ENCODE results near the gene HLA-A.

Gene HLA-A

GRCh38 chr6:29984992-29985391, 42.7 kb downstream of the HLA-A start:
- no peak overlapping the region for H3K9ac ChIP-seq (ENCODE audit: low read length)
- no peak overlapping the region for H2AFZ ChIP-seq (ENCODE audit: low read depth, low read length)
- no peaks in the 10 kb centered on the region for H4K20me1 ChIP-seq (ENCODE audit: insufficient read depth, low read length)
- no peaks in the 10 kb centered on the region for H3K9me3 ChIP-seq (ENCODE audit: insufficient read depth, low read length)
- no peak overlapping the region for H3K4me3 ChIP-seq (ENCODE audit: low read length)
- no peak overlapping the region for H3K27ac ChIP-seq (ENCODE audit: low read length)
- no peak overlapping the region for H3K4me2 ChIP-seq (ENCODE audit: low read length)
- no peak for TF ChIP-seq CTCF (IDR thresholded peaks at IDR 0.05; ENCODE audit: low read depth, low read length)
- no peak for TF ChIP-seq EZH2phosphoT487 (IDR thresholded peaks at IDR 0.05; ENCODE audit: low read depth)
- no peaks in the 10 kb centered on the region for H3K79me2 ChIP-seq (ENCODE audit: low read length)
- H3K36me3 ChIP-seq (replicated peaks; ENCODE audit: low read depth, low read length) = no peaks in the 10 kb centered on the region
- no peaks in the 10 kb centered on the region for H3K4me1 ChIP-seq (ENCODE audit: low read length)
- no peaks in the 10 kb centered on the region for H3K27me3 ChIP-seq (ENCODE audit: low read depth, low read length)

- Histone ChIP-seq H3K4me1 (ENCODE audit: low read length) (no peaks in the 10 kb centered on the region), H3K36me3 (replicated peaks; ENCODE audit: low read depth, low read length) (no peaks in the 10 kb centered on the region), H3K4me3 (ENCODE audit: low read length) (no peak overlapping the region), H3K4me2 (ENCODE audit: low read length) (no peak overlapping the region), H2AFZ (ENCODE audit: low read depth, low read length) (no peak overlapping the region), H3K27ac (ENCODE audit: low read length) (no peak overlapping the region), H4K20me1 (ENCODE audit: insufficient read depth, low read length) (no peaks in the 10 kb centered on the region), H3K79me2 (ENCODE audit: low read length) (no peaks in the 10 kb centered on the region), H3K9me3 (ENCODE audit: insufficient read depth, low read length) (no peaks in the 10 kb centered on the region), H3K27me3 (ENCODE audit: low read depth, low read length) (no peaks in the 10 kb centered on the region), H3K9ac (ENCODE audit: low read length) (no peak overlapping the region)
- TF ChIP-seq EZH2phosphoT487 (IDR thresholded peaks at IDR 0.05; ENCODE audit: low read depth) (no peak), CTCF (IDR thresholded peaks at IDR 0.05; ENCODE audit: low read depth, low read length) (no peak)
Measured at GRCh38 chr6:29986179-29986781, 43.9 kb downstream of the HLA-A start.

DNA sequence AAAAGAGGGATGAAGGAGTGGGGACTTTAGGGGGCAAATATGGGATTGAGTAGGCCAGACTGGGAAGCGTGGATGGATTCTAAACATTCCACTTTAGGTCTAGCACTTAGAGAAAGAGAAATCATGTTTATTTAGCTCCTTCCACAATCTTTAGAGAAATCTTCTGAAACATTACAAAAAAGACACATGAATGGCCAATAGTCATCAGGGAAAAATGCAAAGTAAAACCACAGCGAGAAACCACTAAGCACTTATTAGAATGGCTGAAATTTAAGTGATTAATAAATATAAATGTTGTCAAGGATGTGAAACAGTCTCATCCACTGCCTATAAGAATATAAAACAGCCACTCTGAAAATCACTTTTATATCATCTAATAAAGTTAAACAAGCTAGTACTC, 46.9 kb downstream of the HLA-A start:
- H3K4me2 ChIP-seq (ENCODE audit: low read length) = no peak overlapping the region
- H3K27me3 ChIP-seq (ENCODE audit: low read depth, low read length) = no peaks in the 10 kb centered on the region
- TF ChIP-seq EZH2phosphoT487 (IDR thresholded peaks at IDR 0.05; ENCODE audit: low read depth) (no peak), CTCF (IDR thresholded peaks at IDR 0.05; ENCODE audit: low read depth, low read length) (no peak)
- no peak overlapping the region for H3K9ac ChIP-seq (ENCODE audit: low read length)
- no peak overlapping the region for H3K4me3 ChIP-seq (ENCODE audit: low read length)
- H2AFZ ChIP-seq (ENCODE audit: low read depth, low read length) = no peak overlapping the region
- no peak overlapping the region for H3K27ac ChIP-seq (ENCODE audit: low read length)
- no peaks in the 10 kb centered on the region for H4K20me1 ChIP-seq (ENCODE audit: insufficient read depth, low read length)
- no peaks in the 10 kb centered on the region for H3K4me1 ChIP-seq (ENCODE audit: low read length)
- H3K36me3 ChIP-seq (replicated peaks; ENCODE audit: low read depth, low read length) = no peaks in the 10 kb centered on the region
- H3K79me2 ChIP-seq (ENCODE audit: low read length) = no peaks in the 10 kb centered on the region
- no peaks in the 10 kb centered on the region for H3K9me3 ChIP-seq (ENCODE audit: insufficient read depth, low read length)

DNA sequence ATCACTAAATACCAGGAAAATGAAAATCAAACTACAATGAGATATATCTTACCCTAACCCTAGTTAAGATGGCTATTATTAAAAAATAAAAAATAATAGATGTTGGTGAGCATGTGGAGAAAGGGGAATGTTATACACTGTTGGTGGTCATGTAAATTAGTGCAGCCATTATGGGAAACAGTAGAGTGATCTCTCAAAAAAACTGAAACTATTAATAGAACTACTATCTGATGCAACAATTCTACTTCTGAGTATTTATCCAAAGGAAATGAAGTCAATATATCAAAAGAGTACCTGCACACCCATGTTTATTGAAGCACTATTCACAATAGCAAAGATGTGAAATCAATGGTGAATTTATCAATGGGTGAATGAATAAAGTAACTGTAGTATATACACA, 48.6 kb downstream of the HLA-A start:
- Histone ChIP-seq H2AFZ (ENCODE audit: low read depth, low read length) (no peak overlapping the region), H4K20me1 (ENCODE audit: insufficient read depth, low read length) (no peaks in the 10 kb centered on the region), H3K9me3 (ENCODE audit: insufficient read depth, low read length) (no peaks in the 10 kb centered on the region), H3K4me2 (ENCODE audit: low read length) (no peak overlapping the region), H3K4me3 (ENCODE audit: low read length) (no peak overlapping the region), H3K27me3 (ENCODE audit: low read depth, low read length) (no peaks in the 10 kb centered on the region), H3K79me2 (ENCODE audit: low read length) (no peaks in the 10 kb centered on the region), H3K27ac (ENCODE audit: low read length) (no peak overlapping the region), H3K36me3 (replicated peaks; ENCODE audit: low read depth, low read length) (no peaks in the 10 kb centered on the region), H3K9ac (ENCODE audit: low read length) (no peak overlapping the region), H3K4me1 (ENCODE audit: low read length) (no peaks in the 10 kb centered on the region)
- TF ChIP-seq EZH2phosphoT487 (IDR thresholded peaks at IDR 0.05; ENCODE audit: low read depth) = no peak
- no peak for TF ChIP-seq CTCF (IDR thresholded peaks at IDR 0.05; ENCODE audit: low read depth, low read length)
